GM21737 (cell line): Measurements from ENCODE around the gene GINS3.

ENCODE experiments used
- ATAC-seq: cut with Tn5 transposase; IDR thresholded peaks from one replicate; pipeline ENCODE4 v1.9.1; 2021; ENCODE audit warnings: mild to moderate bottlenecking, moderate library complexity; ENCODE audit not compliant: unreplicated experiment

Gene GINS3

DNA sequence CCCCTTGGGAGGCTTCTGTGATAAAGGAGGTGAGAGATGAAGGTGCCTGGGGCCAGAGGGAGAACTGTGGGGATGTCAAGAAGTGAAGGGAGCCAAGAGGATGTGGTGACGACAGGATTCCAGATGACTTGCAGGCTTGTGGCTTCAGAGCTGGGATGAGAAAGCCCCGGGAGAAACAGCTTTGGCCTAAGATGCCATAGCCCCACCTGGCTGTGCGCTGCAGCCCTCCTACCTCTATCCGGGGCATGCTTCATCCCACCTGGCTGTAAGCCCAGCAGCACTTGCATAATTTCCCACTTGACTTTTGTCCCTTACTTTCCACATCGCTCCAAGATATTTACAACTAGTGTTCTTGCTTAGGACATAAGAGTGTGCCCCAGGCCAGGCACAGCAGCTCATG, 29.3 kb downstream of the GINS3 start:
- ATAC-seq: no peak

DNA sequence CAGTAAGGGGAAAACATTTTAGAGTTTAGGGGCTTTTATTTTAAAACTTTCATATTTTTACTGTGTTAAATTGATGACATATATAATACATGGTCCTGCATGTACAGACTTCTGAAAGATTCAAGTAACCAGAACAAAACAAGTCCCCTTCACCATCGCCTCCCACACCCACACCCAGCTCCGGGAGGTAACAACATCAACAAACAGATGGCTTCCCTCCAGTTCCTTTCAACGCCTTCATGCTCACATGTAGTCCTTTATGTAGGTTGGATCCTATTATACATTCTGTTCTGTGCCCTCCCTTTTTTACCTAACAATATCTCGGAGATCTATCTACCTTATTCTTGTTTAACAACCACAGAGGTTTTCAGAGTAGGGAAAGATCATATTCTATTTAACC, 30.5 kb downstream of the GINS3 start:
- ATAC-seq: no peak

- ATAC-seq: no peak
These were observed 33.0 kb downstream of the GINS3 start for GRCh38 chr16:58425245-58425644.

- ATAC-seq: peak; percentile 87
These were observed 33.7 kb downstream of the GINS3 start for GRCh38 chr16:58425756-58426494.

DNA sequence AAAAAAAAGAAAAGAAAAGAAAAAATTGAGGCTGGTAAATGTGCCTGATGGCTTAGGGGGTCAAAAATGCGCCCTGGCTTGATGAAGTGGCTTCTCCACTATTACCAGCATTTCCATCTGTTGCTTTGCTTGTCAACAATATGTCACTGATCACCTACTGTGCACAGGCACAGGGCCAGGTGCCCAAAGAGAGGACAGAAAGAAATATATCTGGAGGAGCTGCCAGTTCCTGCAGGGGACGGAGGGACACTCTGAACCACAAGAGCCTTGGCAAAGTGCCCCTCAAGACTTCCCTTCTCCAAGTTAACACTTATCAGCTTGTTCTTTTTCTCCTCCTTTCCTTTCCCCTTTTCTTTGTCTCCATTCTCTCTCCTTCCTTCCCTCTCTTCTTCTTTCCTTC, 34.7 kb downstream of the GINS3 start:
- ATAC-seq: no peak

- no peak for ATAC-seq
These were observed 36.6 kb downstream of the GINS3 start for GRCh38 chr16:58428621-58429542.

DNA sequence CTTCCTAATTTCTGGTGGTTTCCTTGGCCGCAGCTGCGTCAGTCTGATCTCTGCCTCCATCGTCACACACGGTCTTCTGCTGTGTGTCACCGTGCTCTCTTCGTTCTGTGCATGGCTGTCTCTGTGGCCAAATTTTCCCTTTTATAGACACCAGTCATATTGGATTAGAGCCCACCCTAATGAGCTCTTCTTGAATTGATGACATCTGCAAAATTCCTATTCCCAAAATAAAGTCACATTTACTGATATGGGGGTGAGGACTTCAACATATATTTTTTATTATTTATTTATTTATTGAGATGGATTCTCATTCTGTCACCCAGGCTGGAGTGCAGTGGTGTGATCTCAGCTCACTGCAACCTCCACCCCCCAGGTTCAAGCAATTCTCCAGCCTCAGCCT, 38.4 kb downstream of the GINS3 start:
- ATAC-seq: no peak

DNA sequence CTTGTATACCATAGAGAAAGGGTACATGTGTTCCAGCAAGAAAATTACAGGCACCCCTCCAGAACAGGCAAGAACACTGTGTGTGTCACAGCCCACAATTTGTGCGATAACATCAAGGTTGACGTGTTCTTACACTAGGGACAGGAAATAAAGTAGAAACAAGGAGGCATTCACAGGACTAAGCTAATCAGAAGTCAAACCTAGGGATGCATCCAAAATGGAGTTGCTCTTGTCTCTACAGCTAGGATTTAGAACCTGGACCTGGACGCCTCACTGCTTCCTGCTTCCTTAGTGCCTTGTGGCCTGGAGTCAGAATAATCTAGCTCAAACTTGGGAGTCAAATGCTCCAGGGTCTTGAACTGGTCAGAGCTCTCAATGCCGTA, 41.3 kb downstream of the GINS3 start:
- ATAC-seq: no peak

DNA sequence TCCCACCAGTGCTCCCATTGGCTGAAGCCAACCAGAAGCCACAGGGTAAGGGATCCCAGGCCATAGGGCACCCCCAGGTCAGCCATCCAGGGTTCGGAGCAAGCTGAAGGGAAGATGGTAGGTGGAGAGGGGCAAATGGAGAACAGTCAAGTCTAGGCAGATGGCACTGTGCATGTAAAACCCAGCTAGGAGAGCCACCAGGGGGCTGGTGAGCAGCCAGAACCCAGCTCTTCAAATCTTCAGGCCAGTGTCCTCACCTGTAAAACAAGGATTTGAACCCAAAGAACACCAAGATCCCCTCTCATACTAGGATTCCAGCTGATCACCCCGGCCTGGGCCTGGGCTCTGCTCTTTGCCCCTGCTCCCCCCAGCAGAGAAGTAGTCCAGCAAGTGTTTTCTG, 43.5 kb downstream of the GINS3 start:
- ATAC-seq: no peak

DNA sequence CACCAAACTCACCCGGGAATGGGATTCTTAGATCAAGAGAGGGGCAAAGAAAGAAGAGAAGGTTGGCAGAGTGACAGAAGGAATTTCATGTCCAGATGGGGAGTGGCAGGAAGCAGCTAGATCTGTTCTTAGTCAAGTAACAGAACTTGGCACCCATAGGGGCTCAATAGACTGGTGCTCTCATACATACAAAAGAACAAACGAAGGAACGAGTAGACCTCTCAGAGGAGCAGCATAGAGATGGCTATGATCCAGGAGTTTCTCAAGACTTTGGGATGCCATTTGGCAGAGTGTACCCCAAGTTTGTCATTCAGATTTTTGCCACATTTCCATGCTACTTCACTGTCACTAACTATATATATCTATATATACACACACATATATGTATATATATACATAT, 47.9 kb downstream of the GINS3 start:
- no peak for ATAC-seq

GRCh38 chr16:58442547-58442946, 50.3 kb downstream of the GINS3 start:
- ATAC-seq: no peak

- no peak for ATAC-seq
These were observed 51.5 kb downstream of the GINS3 start for GRCh38 chr16:58443783-58444182.

GRCh38 chr16:58444265-58444664, 52.0 kb downstream of the GINS3 start:
- no peak for ATAC-seq

- ATAC-seq: no peak
These were observed 56.6 kb downstream of the GINS3 start for GRCh38 chr16:58448890-58449289.

GRCh38 chr16:58449306-58449705, 57.0 kb downstream of the GINS3 start:
- no peak for ATAC-seq

DNA sequence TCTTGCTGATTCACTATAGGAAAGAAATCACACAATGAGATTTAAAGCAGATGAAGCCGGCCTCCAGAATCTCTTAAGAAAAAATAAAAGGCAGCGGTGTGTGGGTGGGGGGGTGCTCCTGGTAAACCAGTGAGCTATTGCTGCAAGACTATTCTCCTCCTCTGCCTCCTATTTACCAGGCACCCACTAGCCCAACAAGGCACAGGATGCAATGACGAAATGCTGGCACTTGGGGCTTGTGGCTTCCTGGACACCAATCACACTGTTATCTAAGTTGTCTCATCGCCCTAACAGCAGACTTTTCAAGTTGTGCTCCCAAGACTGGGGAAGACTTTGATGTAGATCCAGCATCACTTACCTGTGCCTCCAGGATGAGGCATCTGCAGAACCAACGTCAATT, 57.5 kb downstream of the GINS3 start:
- no peak for ATAC-seq

GRCh38 chr16:58450590-58450989, 58.3 kb downstream of the GINS3 start:
- no peak for ATAC-seq

- no peak for ATAC-seq
These were observed 59.0 kb downstream of the GINS3 start for GRCh38 chr16:58451265-58451689.

DNA sequence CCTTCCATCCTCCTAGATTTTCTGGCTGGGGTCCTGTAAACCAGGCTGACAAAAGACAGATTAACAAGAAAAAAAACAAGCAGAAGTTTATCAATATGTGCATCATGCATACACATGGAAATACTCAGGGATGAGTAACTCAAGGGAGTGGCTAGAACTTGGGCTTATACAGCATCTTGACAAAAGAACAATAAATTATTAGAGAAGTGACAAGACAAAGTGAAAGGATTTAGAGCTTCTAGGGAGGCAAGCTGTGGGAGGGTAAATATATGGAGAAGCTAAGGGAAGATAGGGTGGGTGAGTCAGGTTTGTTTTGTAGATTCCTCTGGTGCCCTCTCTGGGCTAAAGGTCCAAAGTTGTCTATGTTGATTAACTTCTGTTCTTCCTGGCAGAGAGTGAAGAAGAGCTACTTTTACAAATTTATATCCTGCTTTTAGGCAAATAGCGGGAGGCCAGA, 59.7 kb downstream of the GINS3 start:
- ATAC-seq: no peak

DNA sequence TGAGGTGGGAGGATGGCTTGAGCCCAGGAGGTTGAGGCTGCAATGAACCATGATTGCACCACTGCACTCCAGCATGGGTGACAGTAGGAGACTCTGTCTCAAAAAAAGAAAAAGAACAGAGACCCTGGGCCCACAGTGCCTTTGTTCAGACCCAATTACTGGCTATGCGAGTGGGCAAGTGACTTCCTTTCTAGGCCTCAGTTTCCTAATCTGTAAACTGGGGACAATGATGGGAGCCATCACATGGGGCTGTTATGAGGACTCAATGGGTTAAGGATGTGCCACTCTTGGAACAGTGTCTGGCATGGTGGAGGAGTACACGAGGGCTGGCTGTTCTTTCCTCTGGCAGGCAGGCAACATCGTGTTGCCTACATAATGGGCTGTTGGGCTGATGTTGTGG, 60.4 kb downstream of the GINS3 start:
- ATAC-seq: no peak

DNA sequence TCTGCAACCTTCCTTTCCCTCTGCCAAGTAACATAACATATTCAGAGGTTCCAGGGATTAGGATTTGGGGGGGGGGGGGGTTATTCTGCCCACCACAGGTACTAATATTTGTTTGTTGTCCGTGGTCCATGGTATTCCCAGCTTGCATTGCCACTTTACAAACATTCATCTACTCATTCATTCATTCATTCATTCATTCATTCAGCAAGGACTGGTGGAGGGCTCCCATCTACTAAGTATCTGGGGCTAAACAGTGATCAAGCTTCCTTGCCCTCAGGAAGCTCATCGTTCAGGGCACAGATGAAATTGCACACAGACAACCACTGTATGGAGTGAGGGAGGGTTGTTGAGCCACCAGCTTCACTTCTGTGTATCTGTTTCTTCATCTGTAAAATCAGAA, 61.9 kb downstream of the GINS3 start:
- ATAC-seq: no peak

DNA sequence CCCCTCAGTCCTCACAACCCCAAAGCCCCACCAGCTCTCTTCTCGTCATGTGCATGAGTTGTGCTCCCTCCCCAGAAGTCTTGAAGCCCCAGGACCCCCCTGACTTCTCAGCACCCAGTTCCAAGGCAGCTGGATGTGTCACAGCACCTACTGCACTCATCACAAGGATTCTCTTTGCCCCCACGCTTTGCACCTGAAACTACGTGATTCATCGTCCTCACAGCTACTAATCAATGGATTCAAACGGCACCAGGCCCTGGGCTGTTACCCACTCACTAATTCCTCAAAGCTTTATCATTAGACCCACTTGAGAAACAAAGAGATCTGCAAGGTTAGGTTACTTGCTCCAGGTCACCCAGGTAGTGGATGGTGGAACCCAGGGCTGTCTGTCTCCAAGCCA, 62.6 kb downstream of the GINS3 start:
- no peak for ATAC-seq
